Neural progenitor cell (in vitro differentiated cells): ENCODE data around the gene GORASP1. TPM values are rescaled to one million over a fixed set of nuclear protein-coding genes. Genes with fewer than 3 reads are reported as not detected.

ENCODE experiments used
- DNase-seq: peaks from one replicate; pipeline ENCODE4 v3.0.0-alpha.2; 2016; ENCODE audit warnings: low spot score
- H2AFZ ChIP-seq: fragments of 200-600 bp; sonication (generic); replicated peaks from 2 replicates; pipeline ENCODE4 v1.6.1; 2016; ENCODE audit warnings: antibody characterized with exemption
- H3F3A ChIP-seq: fragments of 200-600 bp; sonication (generic); 2 replicates; pipeline ENCODE4 v1.6.1; 2016; ENCODE audit warnings: antibody characterized with exemption, low read depth
- H3K27ac ChIP-seq: fragments of 200-600 bp; sonication (generic); 2 replicates; pipeline ENCODE4 v1.5.1; 2016; ENCODE audit warnings: mild to moderate bottlenecking
- H3K27me3 ChIP-seq: fragments of 200-600 bp; sonication (generic); 2 replicates; pipeline ENCODE4 v1.6.1; 2016; ENCODE audit warnings: mild to moderate bottlenecking, moderate library complexity
- H3K36me3 ChIP-seq: fragments of 200-600 bp; sonication (generic); 2 replicates; pipeline ENCODE4 v1.5.1; 2016
- H3K4me1 ChIP-seq: fragments of 200-600 bp; sonication (generic); 2 replicates; pipeline ENCODE4 v1.6.1; 2016; ENCODE audit warnings: mixed run types
- H3K4me2 ChIP-seq: fragments of 200-600 bp; sonication (generic); 2 replicates; pipeline ENCODE4 v1.6.1; 2016
- H3K4me3 ChIP-seq: fragments of 200-600 bp; sonication (generic); 2 replicates; pipeline ENCODE4 v1.5.1; 2016
- H3K79me2 ChIP-seq: fragments of 200-600 bp; sonication (generic); 2 replicates; pipeline ENCODE4 v1.6.1; 2016; ENCODE audit warnings: low read depth
- H3K9ac ChIP-seq: fragments of 200-600 bp; sonication (generic); 2 replicates; pipeline ENCODE4 v1.6.1; 2016
- H3K9me3 ChIP-seq: fragments of 200-600 bp; sonication (generic); 2 replicates; pipeline ENCODE4 v1.5.1; 2016; ENCODE audit warnings: low read depth
- H4K20me1 ChIP-seq: fragments of 200-600 bp; sonication (generic); 2 replicates; pipeline ENCODE4 v1.6.1; 2016; ENCODE audit warnings: low read depth
- H3K27ac Mint-ChIP-seq: 3 replicates; pipeline ENCODE4 v1.8.0; 2021; ENCODE audit warnings: mixed read lengths
- H3K27me3 Mint-ChIP-seq: 2 replicates; pipeline ENCODE4 v1.8.0; 2022; ENCODE audit warnings: low read depth, mild to moderate bottlenecking, inconsistent platforms, moderate library complexity, mixed read lengths; ENCODE audit not compliant: insufficient read depth
- H3K36me3 Mint-ChIP-seq: 3 replicates; pipeline ENCODE4 v1.8.0; 2021; ENCODE audit warnings: mixed read lengths
- H3K4me1 Mint-ChIP-seq: 3 replicates; pipeline ENCODE4 v1.8.0; 2021; ENCODE audit warnings: mixed read lengths
- H3K4me3 Mint-ChIP-seq: 3 replicates; pipeline ENCODE4 v1.8.0; 2021; ENCODE audit warnings: mild to moderate bottlenecking, moderate library complexity, mixed read lengths
- H3K9me3 Mint-ChIP-seq: 3 replicates; pipeline ENCODE4 v1.8.0; 2020; ENCODE audit warnings: mixed read lengths
- EZH2 ChIP-seq: fragments of 200-600 bp; sonication (generic); IDR thresholded peaks from 2 replicates; pipeline ENCODE4 v1.6.1; 2017; ENCODE audit warnings: antibody characterized with exemption, mild to moderate bottlenecking, moderate library complexity
- EZH2phosphoT487 ChIP-seq: fragments of 200-600 bp; sonication (generic); IDR thresholded peaks from 2 replicates; pipeline ENCODE4 v1.6.1; 2017; ENCODE audit warnings: antibody characterized with exemption
- total RNA-seq: library from RNA; depleted of rRNA; stranded (reverse); fragments of >200 nt; gene quantifications from 2 replicates; pipeline ENCODE4 v1.2.3, GENCODE V29; 2015; ENCODE audit warnings: low replicate concordance
- TF ChIP-seq, protein P1 (sequence below): fragments of 200-600 bp; sonication (generic); IDR thresholded peaks from 2 replicates; pipeline ENCODE4 v1.5.1; 2017; ENCODE audit warnings: antibody characterized with exemption, mild to moderate bottlenecking

GORASP1 gene
- total RNA-seq, 1 donor from 2014 or later, result 18.0 TPM

GRCh38 chr3:39112535-39112934 is 5.1 kb upstream of the GORASP1 start:
- no peak overlapping the region for H3K27ac Mint-ChIP-seq
- TF ChIP-seq, protein P1, sequence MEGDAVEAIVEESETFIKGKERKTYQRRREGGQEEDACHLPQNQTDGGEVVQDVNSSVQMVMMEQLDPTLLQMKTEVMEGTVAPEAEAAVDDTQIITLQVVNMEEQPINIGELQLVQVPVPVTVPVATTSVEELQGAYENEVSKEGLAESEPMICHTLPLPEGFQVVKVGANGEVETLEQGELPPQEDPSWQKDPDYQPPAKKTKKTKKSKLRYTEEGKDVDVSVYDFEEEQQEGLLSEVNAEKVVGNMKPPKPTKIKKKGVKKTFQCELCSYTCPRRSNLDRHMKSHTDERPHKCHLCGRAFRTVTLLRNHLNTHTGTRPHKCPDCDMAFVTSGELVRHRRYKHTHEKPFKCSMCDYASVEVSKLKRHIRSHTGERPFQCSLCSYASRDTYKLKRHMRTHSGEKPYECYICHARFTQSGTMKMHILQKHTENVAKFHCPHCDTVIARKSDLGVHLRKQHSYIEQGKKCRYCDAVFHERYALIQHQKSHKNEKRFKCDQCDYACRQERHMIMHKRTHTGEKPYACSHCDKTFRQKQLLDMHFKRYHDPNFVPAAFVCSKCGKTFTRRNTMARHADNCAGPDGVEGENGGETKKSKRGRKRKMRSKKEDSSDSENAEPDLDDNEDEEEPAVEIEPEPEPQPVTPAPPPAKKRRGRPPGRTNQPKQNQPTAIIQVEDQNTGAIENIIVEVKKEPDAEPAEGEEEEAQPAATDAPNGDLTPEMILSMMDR, result no peak
- TF ChIP-seq EZH2phosphoT487, result no peak
- TF ChIP-seq EZH2, result no peak

GRCh38 chr3:39112113-39112512 is 4.7 kb upstream of the GORASP1 start:
- DNase-seq, result no peak
- Histone ChIP-seq H3K36me3 (no peaks in the 10 kb centered on the region), H3K9me3 (no peaks in the 10 kb centered on the region), H3K4me3 (no peak overlapping the region), H2AFZ (no peak overlapping the region), H3K4me1 (no peaks in the 10 kb centered on the region), H3F3A (no peaks in the 10 kb centered on the region), H3K27me3 (peaks cover 7% of the 10 kb centered on the region), H3K9ac (no peak overlapping the region), H3K27ac (no peak overlapping the region), H3K79me2 (no peaks in the 10 kb centered on the region), H4K20me1 (no peaks in the 10 kb centered on the region), H3K4me2 (no peak overlapping the region)
- Mint-ChIP-seq H3K27me3 (no peaks in the 10 kb centered on the region), H3K36me3 (no peaks in the 10 kb centered on the region), H3K4me3 (no peak overlapping the region), H3K4me1 (peaks cover 10% of the 10 kb centered on the region), H3K27ac (peak overlapping the region; percentile 10), H3K9me3 (no peaks in the 10 kb centered on the region)
- TF ChIP-seq EZH2 (no peak), EZH2phosphoT487 (no peak)
- TF ChIP-seq, protein P1, result no peak

More at GRCh38 chr3:39112535-39112934, 5.1 kb upstream of the GORASP1 start:
- Mint-ChIP-seq H3K4me3 (no peak overlapping the region), H3K9me3 (no peaks in the 10 kb centered on the region), H3K27me3 (no peaks in the 10 kb centered on the region), H3K4me1 (peaks cover 10% of the 10 kb centered on the region), H3K36me3 (no peaks in the 10 kb centered on the region)
- no peak overlapping the region for H3K4me2 ChIP-seq
- no peaks in the 10 kb centered on the region for H3F3A ChIP-seq
- H3K36me3 ChIP-seq, result no peaks in the 10 kb centered on the region
- no peak overlapping the region for H2AFZ ChIP-seq
- no peaks in the 10 kb centered on the region for H3K9me3 ChIP-seq
- no peak overlapping the region for H3K4me3 ChIP-seq
- no peaks in the 10 kb centered on the region for H3K79me2 ChIP-seq
- peaks cover 7% of the 10 kb centered on the region for H3K27me3 ChIP-seq
- H4K20me1 ChIP-seq, result no peaks in the 10 kb centered on the region
- H3K9ac ChIP-seq, result no peak overlapping the region
- no peak for DNase-seq
- no peaks in the 10 kb centered on the region for H3K4me1 ChIP-seq
- no peak overlapping the region for H3K27ac ChIP-seq

DNA sequence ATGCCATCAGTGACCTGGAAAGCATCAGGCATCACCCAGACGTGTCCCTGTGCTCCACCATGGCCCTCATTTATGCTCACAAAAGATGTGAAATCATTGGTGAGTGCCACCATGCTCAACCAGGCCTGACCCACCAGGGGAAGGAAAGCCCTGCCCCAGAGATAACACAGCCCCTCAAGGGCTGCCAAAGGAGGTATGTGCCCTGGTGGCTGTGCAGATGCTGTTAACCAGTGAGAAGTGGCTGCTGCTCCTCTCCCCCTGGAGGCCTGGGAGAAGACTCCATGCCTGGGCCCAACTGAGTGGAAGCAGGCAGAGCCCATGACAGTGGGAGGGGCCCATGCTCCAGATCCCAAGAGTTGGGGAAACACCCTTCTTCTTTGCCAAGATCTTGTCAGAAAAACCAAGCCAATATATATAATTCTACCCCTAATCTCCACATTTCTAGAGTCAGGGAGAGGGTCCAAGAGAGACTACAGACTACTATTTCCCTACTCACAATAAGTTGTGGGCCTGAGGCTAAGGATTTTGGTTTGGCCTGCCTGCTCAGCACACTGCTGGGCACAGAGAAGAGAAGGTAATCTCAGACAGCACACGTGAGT is 2.7 kb upstream of the GORASP1 start:
- no peak for DNase-seq
- no peak overlapping the region for H2AFZ ChIP-seq
- H3K4me3 Mint-ChIP-seq, result no peak overlapping the region

More for the DNA sequence above, 2.7 kb upstream of the GORASP1 start:
- Mint-ChIP-seq H3K4me1 (peaks cover 26% of the 10 kb centered on the region), H3K9me3 (no peaks in the 10 kb centered on the region), H3K36me3 (no peaks in the 10 kb centered on the region), H3K27ac (no peak overlapping the region), H3K27me3 (no peaks in the 10 kb centered on the region)
- H3K9ac ChIP-seq, result no peak overlapping the region
- H3K36me3 ChIP-seq, result no peaks in the 10 kb centered on the region
- H4K20me1 ChIP-seq, result peaks cover 9% of the 10 kb centered on the region
- H3K4me1 ChIP-seq, result peaks cover 4% of the 10 kb centered on the region
- H3K27me3 ChIP-seq, result peaks cover 7% of the 10 kb centered on the region
- H3F3A ChIP-seq, result no peaks in the 10 kb centered on the region
- no peak for TF ChIP-seq EZH2phosphoT487
- no peak for TF ChIP-seq EZH2
- TF ChIP-seq, protein P1, result no peak
- no peaks in the 10 kb centered on the region for H3K9me3 ChIP-seq
- H3K79me2 ChIP-seq, result peaks cover 9% of the 10 kb centered on the region
- H3K27ac ChIP-seq, result no peak overlapping the region
- no peak overlapping the region for H3K4me3 ChIP-seq
- H3K4me2 ChIP-seq, result no peak overlapping the region
